A673 (cell line): Measurements from ENCODE around the gene HDAC4.

ENCODE experiments used
- CTCF ChIP-seq: fragments of 300-800, 200-600 bp; sonication (generic); conservative IDR thresholded peaks from 2 replicates; pipeline ENCODE4 v1.5.1; 2017; ENCODE audit warnings: low read depth, mild to moderate bottlenecking, antibody characterized with exemption, low read length, moderate library complexity, mixed read lengths
- EZH2 ChIP-seq: fragments of 200-600 bp; sonication (generic); IDR thresholded peaks from 2 replicates; pipeline ENCODE4 v1.6.1; 2017; ENCODE audit warnings: borderline replicate concordance, low read depth, mild to moderate bottlenecking, mixed read lengths, antibody characterized with exemption, low read length; ENCODE audit not compliant: poor library complexity, severe bottlenecking

- TF ChIP-seq CTCF (no peak), EZH2 (no peak)
Measured at GRCh38 chr2:239259173-239259572, 141.6 kb downstream of the HDAC4 start.
